GM12878 (cell line): ENCODE results near the gene LHFPL4. TPM values are rescaled to one million over a fixed set of nuclear protein-coding genes. Genes with fewer than 3 reads are reported as not detected.

Source experiments
- ATAC-seq: fragments of 200-7000 bp; cut with Tn5 transposase; 3 replicates; pipeline ENCODE4 v1.9.1; 2020; ENCODE audit warnings: mild to moderate bottlenecking, moderate library complexity
- BruUV-seq: library from RNA; stranded (reverse); fragments of 400-500 nt; replicated peaks from 2 replicates; lab custom pipeline; 2021; lab: Mats Ljungman, UMichigan
- CTCF ChIA-PET: fragments of 300-600 bp; sonication (Branson Sonifier 250); formaldehyde crosslinking; extraction: SDS; loops from one replicate; lab custom pipeline; 2021; ENCODE audit warnings: inconsistent platforms; lab: Yijun Ruan, JAX
- POLR2A ChIA-PET: fragments of 350-600 bp; formaldehyde crosslinking; extraction: SDS; loops from one replicate; lab custom pipeline; 2021; ENCODE audit warnings: inconsistent platforms; lab: Charles Lee
- RAD21 ChIA-PET: fragments of 300-600 bp; sonication (Branson Sonifier 250); formaldehyde crosslinking; loops from one replicate; lab custom pipeline; 2023; ENCODE audit warnings: antibody characterized with exemption; ENCODE audit not compliant: unreplicated experiment; lab: Charles Lee
- SMC1A ChIA-PET: fragments of 300-600 bp; sonication (Branson Sonifier 250); formaldehyde crosslinking; loops from one replicate; lab custom pipeline; 2023; ENCODE audit not compliant: unreplicated experiment, uncharacterized antibody; lab: Charles Lee
- DNase-seq: peaks from one replicate; pipeline ENCODE4 v3.0.0-alpha.2; 2011; ENCODE audit warnings: low read depth, low spot score
- FAIRE-seq: peaks from 3 replicates; lab custom pipeline; 2011; peaks lifted over from hg19 to GRCh38; lab: Jason Lieb, UNC
- H2AFZ ChIP-seq: 2 replicates; pipeline ENCODE4 v1.6.0; 2011; ENCODE audit warnings: low read depth, low read length, control low read depth; ENCODE audit not compliant: control insufficient read depth
- H3K27ac ChIP-seq: 2 replicates; pipeline ENCODE4 v1.5.1; 2011; ENCODE audit warnings: control low read depth; ENCODE audit not compliant: control insufficient read depth, insufficient read depth
- H3K27me3 ChIP-seq, 2 experiments: replicated peaks in 1 of 2; 2 replicates each; pipeline versions ENCODE4 v1.6.0 to v1.6.1; 2011; ENCODE audit warnings: low read length in 1 of 2; ENCODE audit not compliant: control insufficient read depth in 2 of 2, insufficient read depth in 2 of 2
- H3K36me3 ChIP-seq, 2 experiments: 2 replicates each; pipeline ENCODE4 v1.5.1; 2011; ENCODE audit warnings: low read length in 1 of 2; ENCODE audit not compliant: control insufficient read depth in 2 of 2, insufficient read depth in 2 of 2
- H3K4me1 ChIP-seq: 2 replicates; pipeline ENCODE4 v1.6.1; 2011; ENCODE audit warnings: mild to moderate bottlenecking, low read length, moderate library complexity, mixed read lengths; ENCODE audit not compliant: control insufficient read depth, insufficient read depth
- H3K4me2 ChIP-seq: 2 replicates; pipeline ENCODE4 v1.6.0; 2011; ENCODE audit warnings: control low read depth; ENCODE audit not compliant: control insufficient read depth, insufficient read depth
- H3K4me3 ChIP-seq: fragments of 200-600 bp; sonication (generic); 2 replicates; pipeline ENCODE4 v1.5.1; 2016
- H3K79me2 ChIP-seq: 2 replicates; pipeline ENCODE4 v1.6.0; 2011; ENCODE audit warnings: low read length; ENCODE audit not compliant: control insufficient read depth, insufficient read depth
- H3K9ac ChIP-seq: 2 replicates; pipeline ENCODE4 v1.8.0; 2011; ENCODE audit warnings: low read length, control low read depth, mixed read lengths; ENCODE audit not compliant: control insufficient read depth, insufficient read depth
- H3K9me3 ChIP-seq: replicated peaks from 3 replicates; pipeline ENCODE4 v1.5.1; 2011; ENCODE audit warnings: mild to moderate bottlenecking, low read length; ENCODE audit not compliant: control insufficient read depth, insufficient read depth
- H4K20me1 ChIP-seq: 2 replicates; pipeline ENCODE4 v1.6.0; 2011; ENCODE audit not compliant: control insufficient read depth, insufficient read depth
- CBFB ChIP-seq: IDR thresholded peaks from 2 replicates; pipeline ENCODE4 v1.6.1; 2016; ENCODE audit warnings: antibody characterized with exemption, low read depth
- HDAC6 ChIP-seq: fragments of 200-600 bp; sonication (generic); IDR thresholded peaks from one replicate; pipeline ENCODE4 v1.8.0; 2017; ENCODE audit warnings: antibody characterized with exemption; ENCODE audit not compliant: unreplicated experiment
- MYC ChIP-seq: IDR thresholded peaks from 2 replicates; pipeline ENCODE4 v1.6.1; 2011; ENCODE audit warnings: mild to moderate bottlenecking, low read length, moderate library complexity, inconsistent platforms; ENCODE audit not compliant: insufficient read depth, insufficient replicate concordance, insufficient read length, severe bottlenecking
- NFYB ChIP-seq: IDR thresholded peaks from 2 replicates; pipeline ENCODE4 v1.6.1; 2011; ENCODE audit warnings: low read depth, mild to moderate bottlenecking, low read length, improper control_type of control experiment, moderate library complexity; ENCODE audit not compliant: insufficient read depth
- RAD51 ChIP-seq: fragments of 450-650 bp; IDR thresholded peaks from 2 replicates; pipeline ENCODE4 v1.6.1; 2016; ENCODE audit warnings: moderate library complexity, mild to moderate bottlenecking, inconsistent platforms
- SMC3 ChIP-seq: IDR thresholded peaks from 2 replicates; pipeline ENCODE4 v1.6.1; 2011; ENCODE audit warnings: low read length, improper control_type of control experiment, borderline replicate concordance
- SUZ12 ChIP-seq: fragments of 200-600 bp; sonication (generic); IDR thresholded peaks from one replicate; pipeline ENCODE4 v1.6.1; 2018; ENCODE audit warnings: antibody characterized with exemption, mild to moderate bottlenecking; ENCODE audit not compliant: unreplicated experiment
- TAF1 ChIP-seq: IDR thresholded peaks from 2 replicates; pipeline ENCODE4 v1.6.1; 2011; ENCODE audit warnings: mild to moderate bottlenecking, low read depth, low read length, borderline replicate concordance
- YBX1 ChIP-seq: fragments of 450-650 bp; IDR thresholded peaks from 2 replicates; pipeline ENCODE4 v1.6.1; 2016; ENCODE audit warnings: antibody characterized with exemption
- ZNF24 ChIP-seq: fragments of 450-650 bp; IDR thresholded peaks from 2 replicates; pipeline ENCODE4 v1.6.1; 2017; ENCODE audit warnings: antibody characterized with exemption, mild to moderate bottlenecking
- ZZZ3 ChIP-seq: IDR thresholded peaks from 2 replicates; pipeline ENCODE4 v1.6.1; 2011; ENCODE audit warnings: low read depth; ENCODE audit not compliant: control insufficient read depth, insufficient read length
- WGBS: methylation state at CpG from one replicate; pipeline ENCODE4 v1.1.6; 2016; ENCODE audit warnings: low lambda C conversion rate; ENCODE audit not compliant: insufficient replicate concordance, insufficient coverage; ENCODE audit errors: missing lambda C conversion rate; 5-methylcytosine and 5-hydroxymethylcytosine counted together
- in situ Hi-C: fragments of 300-500 bp; cut with MboI; formaldehyde crosslinking; loops from 9 replicates; pipeline ENCODE4 v1.14.3; 2018; ENCODE audit warnings: mixed read lengths
- intact Hi-C: fragments of 100-400 bp; cut with micrococcal nuclease; formaldehyde crosslinking; loops from one replicate; pipeline ENCODE4 v1.14.2; 2022; ENCODE audit not compliant: unreplicated experiment
- polyA plus RNA-seq, 11 experiments: library from polyadenylated mRNA; depleted of rRNA in 4 of 11; unstranded in 6 of 11; stranded (reverse) in 5 of 11; fragments of >200 nt; fragmentation: Nextera tagmentation in 4 of 11; fragmentation: Illumina TruSeq in 1 of 11; extraction: Ambion mirVana in 4 of 11; extraction: Trizol in 1 of 11; gene quantifications; 1 replicate in 1 of 11; 2 replicates in 10 of 11; pipeline versions ENCODE4 v1.2.1 to v1.2.3, GENCODE V29; 2011 to 2016; ENCODE audit warnings: inconsistent platforms in 2 of 11, missing spikeins in 2 of 11, low read depth in 1 of 11
- total RNA-seq, 4 experiments: library from RNA; depleted of rRNA in 3 of 4; stranded (reverse); fragments of >200 nt in 3 of 4; fragmentation: Illumina TruSeq in 1 of 4; extraction: Trizol in 1 of 4; gene quantifications; 2 replicates each; pipeline versions ENCODE4 v1.2.1 to v1.2.3, GENCODE V29; 2013 to 2021
- TF ChIP-seq, protein P1 (sequence below): fragments of 450-650 bp; IDR thresholded peaks from 2 replicates; pipeline ENCODE4 v1.6.1; 2016; ENCODE audit warnings: mild to moderate bottlenecking

Gene LHFPL4
- total and polyA plus RNA-seq, 10 of the 15 experiments (the other 5 are each of a cell fraction or from before 2014, with no cell fraction given) = 0.05 to 0.15 TPM; not detected in 8

DNA sequence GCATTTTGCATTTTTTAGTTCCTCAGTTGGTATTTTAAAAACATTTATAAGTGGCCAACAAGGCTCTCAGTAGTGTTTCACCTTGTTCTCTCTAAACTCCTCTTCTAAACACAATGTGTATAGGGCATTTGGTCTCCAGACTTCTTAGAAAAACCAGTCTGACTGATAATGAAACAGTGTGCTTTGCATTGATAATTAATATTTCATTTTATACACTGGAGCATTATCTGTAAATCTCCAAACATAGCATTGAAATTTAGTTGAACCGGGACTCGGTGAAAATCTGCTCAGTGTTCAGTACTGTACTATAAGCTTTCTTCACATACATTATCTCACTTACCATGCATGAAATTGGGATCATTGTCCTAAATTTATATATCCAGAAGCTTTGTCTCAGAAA is 102.6 kb downstream of the LHFPL4 start:
- no peak overlapping the region for H3K27ac ChIP-seq
- no TSS peak for BruUV-seq
- no peaks in the 10 kb centered on the region for H3K4me1 ChIP-seq
- no peaks in the 10 kb centered on the region for H3K27me3 ChIP-seq
- ChIA-PET CTCF (interaction anchor here (1.2 kb wide), 1 partner anchor 98 kb away, joined by 8 read pairs; no protein-coding TSS in a partner anchor), RAD21 (no interaction called here), SMC1A (interaction anchor here (1.4 to 1.5 kb wide), 2 partner anchors 53 to 57 kb away, joined by 4 read pairs; no protein-coding TSS in a partner anchor), POLR2A (interaction anchor here (2.0 kb wide), 1 partner anchor 46 kb away, joined by 4 read pairs; no protein-coding TSS in a partner anchor)
- no peak overlapping the region for H3K4me3 ChIP-seq
- in situ Hi-C loops = no loop called here
- no peaks in the 10 kb centered on the region for H3K9me3 ChIP-seq
- no peak overlapping the region for H2AFZ ChIP-seq
- WGBS = 90% methylated on average over 2 of the region's 2 CpGs
- H3K4me2 ChIP-seq = no peak overlapping the region
- DNase-seq (no peak), FAIRE-seq (no peak), ATAC-seq (no peak)
- no peak overlapping the region for H3K9ac ChIP-seq
- TF ChIP-seq, protein P1, sequence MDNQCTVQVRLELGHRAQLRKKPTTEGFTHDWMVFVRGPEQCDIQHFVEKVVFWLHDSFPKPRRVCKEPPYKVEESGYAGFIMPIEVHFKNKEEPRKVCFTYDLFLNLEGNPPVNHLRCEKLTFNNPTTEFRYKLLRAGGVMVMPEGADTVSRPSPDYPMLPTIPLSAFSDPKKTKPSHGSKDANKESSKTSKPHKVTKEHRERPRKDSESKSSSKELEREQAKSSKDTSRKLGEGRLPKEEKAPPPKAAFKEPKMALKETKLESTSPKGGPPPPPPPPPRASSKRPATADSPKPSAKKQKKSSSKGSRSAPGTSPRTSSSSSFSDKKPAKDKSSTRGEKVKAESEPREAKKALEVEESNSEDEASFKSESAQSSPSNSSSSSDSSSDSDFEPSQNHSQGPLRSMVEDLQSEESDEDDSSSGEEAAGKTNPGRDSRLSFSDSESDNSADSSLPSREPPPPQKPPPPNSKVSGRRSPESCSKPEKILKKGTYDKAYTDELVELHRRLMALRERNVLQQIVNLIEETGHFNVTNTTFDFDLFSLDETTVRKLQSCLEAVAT = no peak
- TF ChIP-seq RAD51 (no peak), TAF1 (no peak), SMC3 (no peak), SUZ12 (no peak), YBX1 (no peak), NFYB (no peak), ZNF24 (no peak), ZZZ3 (no peak), HDAC6 (no peak), MYC (no peak), CBFB (no peak)
- intact Hi-C loops = no loop called here
- no peaks in the 10 kb centered on the region for H3K79me2 ChIP-seq
- peaks cover 20 to 34% of the 10 kb centered on the region in 2 experiments for H3K36me3 ChIP-seq
- no peaks in the 10 kb centered on the region for H4K20me1 ChIP-seq
